ENCODE measurements around the gene AMACR.

DNA sequence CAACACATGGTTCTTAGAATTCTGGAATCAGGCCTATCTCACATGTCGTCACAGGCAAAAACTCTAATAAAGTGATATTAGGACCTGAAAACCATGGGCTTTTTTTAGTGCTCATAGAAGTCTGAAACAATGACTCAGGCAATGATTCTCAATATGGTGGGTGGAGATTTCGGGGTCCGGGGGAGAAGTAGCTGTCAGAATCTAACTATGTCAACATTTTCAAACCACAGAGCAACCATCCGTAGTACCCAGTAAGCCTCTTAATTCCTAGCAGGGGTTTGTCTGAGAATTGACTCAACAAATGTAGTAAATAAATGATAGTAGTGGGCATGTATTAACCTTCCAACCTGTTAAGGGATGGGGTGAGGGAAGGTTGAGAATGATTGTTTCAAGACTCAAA lies 2.6 kb downstream of the AMACR start:
- no peak for TF ChIP-seq POLR2AphosphoS5 (IDR thresholded peaks at IDR 0.05; ENCODE audit: insufficient read depth, low read depth, low read length)
- TF ChIP-seq, protein P1, sequence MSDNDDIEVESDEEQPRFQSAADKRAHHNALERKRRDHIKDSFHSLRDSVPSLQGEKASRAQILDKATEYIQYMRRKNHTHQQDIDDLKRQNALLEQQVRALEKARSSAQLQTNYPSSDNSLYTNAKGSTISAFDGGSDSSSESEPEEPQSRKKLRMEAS (IDR thresholded peaks at IDR 0.05; ENCODE audit: insufficient read depth, insufficient read length), result no peak
- TF ChIP-seq, protein P2, sequence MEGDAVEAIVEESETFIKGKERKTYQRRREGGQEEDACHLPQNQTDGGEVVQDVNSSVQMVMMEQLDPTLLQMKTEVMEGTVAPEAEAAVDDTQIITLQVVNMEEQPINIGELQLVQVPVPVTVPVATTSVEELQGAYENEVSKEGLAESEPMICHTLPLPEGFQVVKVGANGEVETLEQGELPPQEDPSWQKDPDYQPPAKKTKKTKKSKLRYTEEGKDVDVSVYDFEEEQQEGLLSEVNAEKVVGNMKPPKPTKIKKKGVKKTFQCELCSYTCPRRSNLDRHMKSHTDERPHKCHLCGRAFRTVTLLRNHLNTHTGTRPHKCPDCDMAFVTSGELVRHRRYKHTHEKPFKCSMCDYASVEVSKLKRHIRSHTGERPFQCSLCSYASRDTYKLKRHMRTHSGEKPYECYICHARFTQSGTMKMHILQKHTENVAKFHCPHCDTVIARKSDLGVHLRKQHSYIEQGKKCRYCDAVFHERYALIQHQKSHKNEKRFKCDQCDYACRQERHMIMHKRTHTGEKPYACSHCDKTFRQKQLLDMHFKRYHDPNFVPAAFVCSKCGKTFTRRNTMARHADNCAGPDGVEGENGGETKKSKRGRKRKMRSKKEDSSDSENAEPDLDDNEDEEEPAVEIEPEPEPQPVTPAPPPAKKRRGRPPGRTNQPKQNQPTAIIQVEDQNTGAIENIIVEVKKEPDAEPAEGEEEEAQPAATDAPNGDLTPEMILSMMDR (IDR thresholded peaks at IDR 0.05; ENCODE audit: extremely low read depth in 1 of 2, insufficient read depth in 1 of 2, low read depth in 1 of 2, low read length in 2 of 2), result no peak
- no peak for TF ChIP-seq EZH2 (IDR thresholded peaks at IDR 0.05; ENCODE audit: borderline replicate concordance, low read depth, low read length, severe bottlenecking)
- TF ChIP-seq GATA2 (IDR thresholded peaks at IDR 0.05; ENCODE audit: insufficient read depth, insufficient read length, low read depth, low read length), result no peak
- TF ChIP-seq POLR2A (IDR thresholded peaks at IDR 0.05; ENCODE audit: low read depth, low read length), result no peak
- TF ChIP-seq FOS (IDR thresholded peaks at IDR 0.05; ENCODE audit: borderline replicate concordance, insufficient read depth, low read length), result no peak
- no peak for TF ChIP-seq MYC (IDR thresholded peaks at IDR 0.05; ENCODE audit: low read depth, low read length)
